GM21786 (cell line): ENCODE results near the gene EBP.
A peak's percentile ranks its signal among the peaks of the same experiment; 100 is the strongest.
"Not testable (repeated sequence)": the region's sequence is repeated elsewhere in the genome, so short reads cannot be mapped to it uniquely, and the experiment has no call there.

Experiments used
- ATAC-seq: cut with Tn5 transposase; IDR thresholded peaks from one replicate; pipeline ENCODE4 v1.9.1; 2021; ENCODE audit not compliant: unreplicated experiment

EBP gene

GRCh38 chrX:48492293-48492910 lies 29.2 kb upstream of the EBP start:
- ATAC-seq: no peak

- ATAC-seq: no peak
Observed at GRCh38 chrX:48493890-48494364, 27.7 kb upstream of the EBP start.

GRCh38 chrX:48496660-48497059 lies 24.9 kb upstream of the EBP start:
- no peak for ATAC-seq

- ATAC-seq: no peak
Observed at GRCh38 chrX:48497871-48498270, 23.7 kb upstream of the EBP start.

GRCh38 chrX:48498374-48498809 lies 23.2 kb upstream of the EBP start:
- ATAC-seq: no peak

- ATAC-seq: no peak
Observed at GRCh38 chrX:48504261-48504660, 17.3 kb upstream of the EBP start.

GRCh38 chrX:48505481-48505880 lies 16.1 kb upstream of the EBP start:
- ATAC-seq: no peak

GRCh38 chrX:48507246-48507645 lies 14.4 kb upstream of the EBP start:
- no peak for ATAC-seq

GRCh38 chrX:48508400-48509244 lies 13.0 kb upstream of the EBP start, which contains the start of gene PORCN:
TSS of gene PORCN (plus strand) at chrX:48508992. CDS start at chrX:48509821, 829 bp downstream.
- ATAC-seq: peak; percentile 78

- no peak for ATAC-seq
Observed at GRCh38 chrX:48509245-48509590, 12.4 kb upstream of the EBP start.

- no peak for ATAC-seq
Observed at GRCh38 chrX:48509619-48510018, 12.0 kb upstream of the EBP start.

- ATAC-seq: no peak
Observed at GRCh38 chrX:48511560-48511959, 10.0 kb upstream of the EBP start.

- ATAC-seq: no peak
Observed at GRCh38 chrX:48512371-48512935, 9.2 kb upstream of the EBP start.

GRCh38 chrX:48513670-48514069 lies 7.9 kb upstream of the EBP start:
- no peak for ATAC-seq

- ATAC-seq: no peak
Observed at GRCh38 chrX:48514126-48514806, 7.3 kb upstream of the EBP start.

GRCh38 chrX:48514868-48515460 lies 6.6 kb upstream of the EBP start:
- ATAC-seq: no peak

GRCh38 chrX:48515842-48516241 lies 5.8 kb upstream of the EBP start:
- ATAC-seq: no peak

- no peak for ATAC-seq
Observed at GRCh38 chrX:48516285-48516684, 5.3 kb upstream of the EBP start.

- no peak for ATAC-seq
Observed at GRCh38 chrX:48516987-48517386, 4.6 kb upstream of the EBP start.

- not testable (repeated sequence) for ATAC-seq
Observed at GRCh38 chrX:48519481-48519880, 2.1 kb upstream of the EBP start.

GRCh38 chrX:48520455-48520854 lies 1.2 kb upstream of the EBP start:
- no peak for ATAC-seq
